HepG2 (cell line): ENCODE data around the gene TOB1. TPM values are rescaled to one million over a fixed set of nuclear protein-coding genes. Genes with fewer than 3 reads are reported as not detected.
A peak's percentile ranks its signal among the peaks of the same experiment; 100 is the strongest.

ENCODE experiments used
- ARNT2 ChIP-seq: sonication (generic); formaldehyde crosslinking; IDR thresholded peaks from 2 replicates; pipeline ENCODE4 v1.8.0; 2022; ENCODE audit warnings: mild to moderate bottlenecking, low read depth, missing genetic modification reagents, moderate library complexity
- FOXO1 ChIP-seq: sonication (generic); formaldehyde crosslinking; IDR thresholded peaks from 2 replicates; pipeline ENCODE4 v1.4.0; 2020; ENCODE audit warnings: missing genetic modification reagents
- NFIB ChIP-seq: sonication (generic); formaldehyde crosslinking; IDR thresholded peaks from 2 replicates; pipeline ENCODE4 v1.9.0; 2021; ENCODE audit warnings: missing genetic modification reagents, mild to moderate bottlenecking, borderline replicate concordance
- NFRKB ChIP-seq: fragments of 450-650 bp; IDR thresholded peaks from 2 replicates; pipeline ENCODE4 v1.6.1; 2017
- NR2F1 ChIP-seq, 2 experiments: fragments of 450-650 bp in 1 of 2; formaldehyde crosslinking in 1 of 2; IDR thresholded peaks; 2 replicates each; pipeline versions ENCODE4 v1.5.0 to v1.6.1; 2016 to 2020; ENCODE audit warnings: mild to moderate bottlenecking in 1 of 2, missing compliant biosample characterization in 1 of 2, missing genetic modification reagents in 1 of 2, moderate library complexity in 1 of 2
- SRF ChIP-seq: IDR thresholded peaks from 2 replicates; pipeline ENCODE4 v1.6.1; 2011; ENCODE audit warnings: mild to moderate bottlenecking, low read depth, low read length, moderate library complexity
- TBX3 ChIP-seq: fragments of 450-650 bp; IDR thresholded peaks from 2 replicates; pipeline ENCODE4 v1.6.1; 2017; ENCODE audit warnings: antibody characterized with exemption, mild to moderate bottlenecking, inconsistent platforms, borderline replicate concordance
- ZFP41 ChIP-seq: sonication (generic); formaldehyde crosslinking; IDR thresholded peaks from 2 replicates; pipeline ENCODE4 v1.4.0; 2020; ENCODE audit warnings: mild to moderate bottlenecking, missing genetic modification reagents, borderline replicate concordance
- ZNF30 ChIP-seq: sonication (generic); formaldehyde crosslinking; IDR thresholded peaks from 2 replicates; pipeline ENCODE4 v1.5.0; 2020; ENCODE audit warnings: mild to moderate bottlenecking, missing genetic modification reagents
- polyA plus RNA-seq, 8 experiments: library from polyadenylated mRNA; depleted of rRNA in 3 of 8; stranded (reverse) in 7 of 8; unstranded in 1 of 8; fragments of >200 nt; fragmentation: Illumina TruSeq in 4 of 8; extraction: Trizol in 4 of 8; gene quantifications; 2 replicates each; pipeline versions ENCODE4 v1.2.1 to v1.2.3, GENCODE V29; 2011 to 2016; ENCODE audit warnings: low read depth in 4 of 8, missing spikeins in 1 of 8, mixed read lengths in 1 of 8; ENCODE audit not compliant: insufficient read depth in 1 of 8
- total RNA-seq, 5 experiments: library from RNA; depleted of rRNA; stranded (reverse); fragments of >200 nt; fragmentation: Illumina TruSeq; extraction: Trizol; gene quantifications; 2 replicates each; pipeline ENCODE4 v1.2.3, GENCODE V29; 2016; ENCODE audit warnings: low read depth in 1 of 5
- TF ChIP-seq, protein P1 (sequence below): sonication (generic); formaldehyde crosslinking; IDR thresholded peaks from 2 replicates; pipeline ENCODE4 v1.9.0; 2021; ENCODE audit warnings: mild to moderate bottlenecking, missing genetic modification reagents
- TF ChIP-seq, protein P2 (sequence below): sonication (generic); formaldehyde crosslinking; IDR thresholded peaks from 2 replicates; pipeline ENCODE4 v1.4.0; 2020; ENCODE audit warnings: missing genetic modification reagents
- TF ChIP-seq, protein P3 (sequence below): sonication (generic); formaldehyde crosslinking; IDR thresholded peaks from 2 replicates; pipeline ENCODE4 v1.4.0; 2020; ENCODE audit warnings: missing genetic modification reagents, mild to moderate bottlenecking, borderline replicate concordance
- TF ChIP-seq, protein P4 (sequence below): IDR thresholded peaks from 2 replicates; pipeline ENCODE4 v1.6.1; 2016; ENCODE audit warnings: mild to moderate bottlenecking, missing biosample characterization, missing genetic modification reagents
- TF ChIP-seq, protein P5 (sequence below): IDR thresholded peaks from 2 replicates; pipeline ENCODE4 v1.4.0; 2020; ENCODE audit warnings: mild to moderate bottlenecking, missing genetic modification reagents

The TOB1 gene
- total and polyA plus RNA-seq, 2 of the 13 experiments (the other 11 are each of a cell fraction or from before 2014, with no cell fraction given), result 21.9 to 57.7 TPM

DNA sequence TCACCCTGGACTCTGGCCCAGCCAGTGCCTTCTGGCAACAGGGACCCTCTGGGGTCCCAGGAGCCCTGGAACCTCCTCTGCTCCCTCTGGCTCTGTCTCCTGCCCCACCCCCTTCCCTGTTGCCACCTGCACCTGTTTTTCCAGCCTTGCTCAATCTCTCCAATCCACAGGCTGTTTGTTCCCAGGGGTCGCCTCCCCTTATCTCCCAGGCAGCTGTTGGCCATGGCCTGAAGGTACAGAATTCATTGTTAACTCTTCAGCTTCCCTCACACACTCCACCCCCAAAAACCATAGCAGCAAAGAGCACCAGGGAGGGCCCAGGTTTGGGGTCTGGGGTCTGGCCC, 39.3 kb upstream of the TOB1 start (continued):
- TF ChIP-seq, protein P1, sequence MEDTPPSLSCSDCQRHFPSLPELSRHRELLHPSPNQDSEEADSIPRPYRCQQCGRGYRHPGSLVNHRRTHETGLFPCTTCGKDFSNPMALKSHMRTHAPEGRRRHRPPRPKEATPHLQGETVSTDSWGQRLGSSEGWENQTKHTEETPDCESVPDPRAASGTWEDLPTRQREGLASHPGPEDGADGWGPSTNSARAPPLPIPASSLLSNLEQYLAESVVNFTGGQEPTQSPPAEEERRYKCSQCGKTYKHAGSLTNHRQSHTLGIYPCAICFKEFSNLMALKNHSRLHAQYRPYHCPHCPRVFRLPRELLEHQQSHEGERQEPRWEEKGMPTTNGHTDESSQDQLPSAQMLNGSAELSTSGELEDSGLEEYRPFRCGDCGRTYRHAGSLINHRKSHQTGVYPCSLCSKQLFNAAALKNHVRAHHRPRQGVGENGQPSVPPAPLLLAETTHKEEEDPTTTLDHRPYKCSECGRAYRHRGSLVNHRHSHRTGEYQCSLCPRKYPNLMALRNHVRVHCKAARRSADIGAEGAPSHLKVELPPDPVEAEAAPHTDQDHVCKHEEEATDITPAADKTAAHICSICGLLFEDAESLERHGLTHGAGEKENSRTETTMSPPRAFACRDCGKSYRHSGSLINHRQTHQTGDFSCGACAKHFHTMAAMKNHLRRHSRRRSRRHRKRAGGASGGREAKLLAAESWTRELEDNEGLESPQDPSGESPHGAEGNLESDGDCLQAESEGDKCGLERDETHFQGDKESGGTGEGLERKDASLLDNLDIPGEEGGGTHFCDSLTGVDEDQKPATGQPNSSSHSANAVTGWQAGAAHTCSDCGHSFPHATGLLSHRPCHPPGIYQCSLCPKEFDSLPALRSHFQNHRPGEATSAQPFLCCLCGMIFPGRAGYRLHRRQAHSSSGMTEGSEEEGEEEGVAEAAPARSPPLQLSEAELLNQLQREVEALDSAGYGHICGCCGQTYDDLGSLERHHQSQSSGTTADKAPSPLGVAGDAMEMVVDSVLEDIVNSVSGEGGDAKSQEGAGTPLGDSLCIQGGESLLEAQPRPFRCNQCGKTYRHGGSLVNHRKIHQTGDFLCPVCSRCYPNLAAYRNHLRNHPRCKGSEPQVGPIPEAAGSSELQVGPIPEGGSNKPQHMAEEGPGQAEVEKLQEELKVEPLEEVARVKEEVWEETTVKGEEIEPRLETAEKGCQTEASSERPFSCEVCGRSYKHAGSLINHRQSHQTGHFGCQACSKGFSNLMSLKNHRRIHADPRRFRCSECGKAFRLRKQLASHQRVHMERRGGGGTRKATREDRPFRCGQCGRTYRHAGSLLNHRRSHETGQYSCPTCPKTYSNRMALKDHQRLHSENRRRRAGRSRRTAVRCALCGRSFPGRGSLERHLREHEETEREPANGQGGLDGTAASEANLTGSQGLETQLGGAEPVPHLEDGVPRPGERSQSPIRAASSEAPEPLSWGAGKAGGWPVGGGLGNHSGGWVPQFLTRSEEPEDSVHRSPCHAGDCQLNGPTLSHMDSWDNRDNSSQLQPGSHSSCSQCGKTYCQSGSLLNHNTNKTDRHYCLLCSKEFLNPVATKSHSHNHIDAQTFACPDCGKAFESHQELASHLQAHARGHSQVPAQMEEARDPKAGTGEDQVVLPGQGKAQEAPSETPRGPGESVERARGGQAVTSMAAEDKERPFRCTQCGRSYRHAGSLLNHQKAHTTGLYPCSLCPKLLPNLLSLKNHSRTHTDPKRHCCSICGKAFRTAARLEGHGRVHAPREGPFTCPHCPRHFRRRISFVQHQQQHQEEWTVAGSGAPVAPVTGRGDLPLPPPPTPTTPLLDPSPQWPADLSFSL (CRISPR knock-in tag), result 0 out of 2 replicates have a peak, but pooled peaks have one; percentile 13
- TF ChIP-seq TBX3, result no peak
- TF ChIP-seq FOXO1 (CRISPR knock-in tag), result peak; percentile 95
- TF ChIP-seq ZNF30 (CRISPR knock-in tag), result no peak
- TF ChIP-seq NFRKB, result no peak
- TF ChIP-seq SRF, result no peak
- TF ChIP-seq ARNT2, result no peak; the same call in 1 of the 2 replicates
- TF ChIP-seq, protein P2, sequence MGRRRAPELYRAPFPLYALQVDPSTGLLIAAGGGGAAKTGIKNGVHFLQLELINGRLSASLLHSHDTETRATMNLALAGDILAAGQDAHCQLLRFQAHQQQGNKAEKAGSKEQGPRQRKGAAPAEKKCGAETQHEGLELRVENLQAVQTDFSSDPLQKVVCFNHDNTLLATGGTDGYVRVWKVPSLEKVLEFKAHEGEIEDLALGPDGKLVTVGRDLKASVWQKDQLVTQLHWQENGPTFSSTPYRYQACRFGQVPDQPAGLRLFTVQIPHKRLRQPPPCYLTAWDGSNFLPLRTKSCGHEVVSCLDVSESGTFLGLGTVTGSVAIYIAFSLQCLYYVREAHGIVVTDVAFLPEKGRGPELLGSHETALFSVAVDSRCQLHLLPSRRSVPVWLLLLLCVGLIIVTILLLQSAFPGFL (CRISPR knock-in tag), result no peak
- TF ChIP-seq, protein P3, sequence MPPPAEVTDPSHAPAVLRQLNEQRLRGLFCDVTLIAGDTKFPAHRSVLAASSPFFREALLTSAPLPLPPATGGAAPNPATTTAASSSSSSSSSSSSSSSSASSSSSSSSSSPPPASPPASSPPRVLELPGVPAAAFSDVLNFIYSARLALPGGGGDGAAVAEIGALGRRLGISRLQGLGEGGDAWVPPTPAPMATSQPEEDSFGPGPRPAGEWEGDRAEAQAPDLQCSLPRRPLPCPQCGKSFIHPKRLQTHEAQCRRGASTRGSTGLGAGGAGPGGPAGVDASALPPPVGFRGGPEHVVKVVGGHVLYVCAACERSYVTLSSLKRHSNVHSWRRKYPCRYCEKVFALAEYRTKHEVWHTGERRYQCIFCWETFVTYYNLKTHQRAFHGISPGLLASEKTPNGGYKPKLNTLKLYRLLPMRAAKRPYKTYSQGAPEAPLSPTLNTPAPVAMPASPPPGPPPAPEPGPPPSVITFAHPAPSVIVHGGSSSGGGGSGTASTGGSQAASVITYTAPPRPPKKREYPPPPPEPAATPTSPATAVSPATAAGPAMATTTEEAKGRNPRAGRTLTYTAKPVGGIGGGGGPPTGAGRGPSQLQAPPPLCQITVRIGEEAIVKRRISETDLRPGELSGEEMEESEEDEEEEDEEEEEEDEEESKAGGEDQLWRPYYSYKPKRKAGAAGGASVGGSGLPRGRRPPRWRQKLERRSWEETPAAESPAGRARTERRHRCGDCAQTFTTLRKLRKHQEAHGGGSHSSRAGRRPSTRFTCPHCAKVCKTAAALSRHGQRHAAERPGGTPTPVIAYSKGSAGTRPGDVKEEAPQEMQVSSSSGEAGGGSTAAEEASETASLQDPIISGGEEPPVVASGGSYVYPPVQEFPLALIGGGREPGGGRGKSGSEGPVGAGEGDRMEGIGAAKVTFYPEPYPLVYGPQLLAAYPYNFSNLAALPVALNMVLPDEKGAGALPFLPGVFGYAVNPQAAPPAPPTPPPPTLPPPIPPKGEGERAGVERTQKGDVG (CRISPR knock-in tag), result no peak
- no peak for TF ChIP-seq ZFP41
- 0 out of 4 replicates have a peak, but pooled peaks of 1 of the 2 experiments have one; percentile 41 for TF ChIP-seq NR2F1 (CRISPR knock-in tag; IDR thresholded peaks at IDR 0.05)
- TF ChIP-seq NFIB (CRISPR knock-in tag), result no peak
- TF ChIP-seq, protein P4, sequence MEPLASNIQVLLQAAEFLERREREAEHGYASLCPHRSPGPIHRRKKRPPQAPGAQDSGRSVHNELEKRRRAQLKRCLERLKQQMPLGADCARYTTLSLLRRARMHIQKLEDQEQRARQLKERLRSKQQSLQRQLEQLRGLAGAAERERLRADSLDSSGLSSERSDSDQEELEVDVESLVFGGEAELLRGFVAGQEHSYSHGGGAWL (CRISPR knock-in tag), result peak; percentile 28; the same call in 1 of the 2 replicates
- TF ChIP-seq, protein P5, sequence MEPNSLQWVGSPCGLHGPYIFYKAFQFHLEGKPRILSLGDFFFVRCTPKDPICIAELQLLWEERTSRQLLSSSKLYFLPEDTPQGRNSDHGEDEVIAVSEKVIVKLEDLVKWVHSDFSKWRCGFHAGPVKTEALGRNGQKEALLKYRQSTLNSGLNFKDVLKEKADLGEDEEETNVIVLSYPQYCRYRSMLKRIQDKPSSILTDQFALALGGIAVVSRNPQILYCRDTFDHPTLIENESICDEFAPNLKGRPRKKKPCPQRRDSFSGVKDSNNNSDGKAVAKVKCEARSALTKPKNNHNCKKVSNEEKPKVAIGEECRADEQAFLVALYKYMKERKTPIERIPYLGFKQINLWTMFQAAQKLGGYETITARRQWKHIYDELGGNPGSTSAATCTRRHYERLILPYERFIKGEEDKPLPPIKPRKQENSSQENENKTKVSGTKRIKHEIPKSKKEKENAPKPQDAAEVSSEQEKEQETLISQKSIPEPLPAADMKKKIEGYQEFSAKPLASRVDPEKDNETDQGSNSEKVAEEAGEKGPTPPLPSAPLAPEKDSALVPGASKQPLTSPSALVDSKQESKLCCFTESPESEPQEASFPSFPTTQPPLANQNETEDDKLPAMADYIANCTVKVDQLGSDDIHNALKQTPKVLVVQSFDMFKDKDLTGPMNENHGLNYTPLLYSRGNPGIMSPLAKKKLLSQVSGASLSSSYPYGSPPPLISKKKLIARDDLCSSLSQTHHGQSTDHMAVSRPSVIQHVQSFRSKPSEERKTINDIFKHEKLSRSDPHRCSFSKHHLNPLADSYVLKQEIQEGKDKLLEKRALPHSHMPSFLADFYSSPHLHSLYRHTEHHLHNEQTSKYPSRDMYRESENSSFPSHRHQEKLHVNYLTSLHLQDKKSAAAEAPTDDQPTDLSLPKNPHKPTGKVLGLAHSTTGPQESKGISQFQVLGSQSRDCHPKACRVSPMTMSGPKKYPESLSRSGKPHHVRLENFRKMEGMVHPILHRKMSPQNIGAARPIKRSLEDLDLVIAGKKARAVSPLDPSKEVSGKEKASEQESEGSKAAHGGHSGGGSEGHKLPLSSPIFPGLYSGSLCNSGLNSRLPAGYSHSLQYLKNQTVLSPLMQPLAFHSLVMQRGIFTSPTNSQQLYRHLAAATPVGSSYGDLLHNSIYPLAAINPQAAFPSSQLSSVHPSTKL (CRISPR knock-in tag), result peak; percentile 80
